ENCODE results near the gene NCEH1.

- TF ChIP-seq CTCF (IDR thresholded peaks at IDR 0.05), result no peak
- TF ChIP-seq POLR2AphosphoS5 (IDR thresholded peaks at IDR 0.05), result no peak
- TF ChIP-seq POLR2A (IDR thresholded peaks at IDR 0.05), result no peak
Observed at GRCh38 chr3:172601066-172601832, 109.6 kb downstream of the NCEH1 start.

Measured in prostate gland (tissue), 2 donors.